HG03558 (cell line): ENCODE results near the gene LRRC28.
A peak's percentile ranks its signal among the peaks of the same experiment; 100 is the strongest.

Source experiments
- ATAC-seq: cut with Tn5 transposase; IDR thresholded peaks from one replicate; pipeline ENCODE4 v1.9.1; 2021; ENCODE audit warnings: moderate number of reproducible peaks; ENCODE audit not compliant: unreplicated experiment; ENCODE audit errors: extremely low read depth

Gene LRRC28

GRCh38 chr15:99335508-99335907 is 84.2 kb downstream of the LRRC28 start:
- ATAC-seq, result no peak

DNA sequence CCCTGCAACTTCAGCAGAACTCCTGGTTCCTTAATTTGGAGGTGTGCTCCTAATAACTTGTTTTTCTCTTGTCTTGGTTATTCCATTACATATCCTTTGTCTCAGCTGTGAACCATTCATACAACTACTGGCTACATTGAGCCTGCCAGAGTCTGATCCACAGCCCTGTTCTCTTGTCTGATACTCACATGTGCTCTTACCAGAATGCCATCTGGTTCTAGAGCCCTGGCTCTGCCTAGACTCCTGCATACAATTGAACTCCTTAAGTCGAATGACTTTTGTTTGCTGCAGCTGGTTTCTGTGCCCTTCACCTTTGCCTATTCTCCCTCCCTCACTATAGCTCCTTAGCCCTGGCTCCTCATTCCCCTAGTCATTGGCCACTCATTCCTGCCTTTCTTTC is 85.5 kb downstream of the LRRC28 start:
- no peak for ATAC-seq

DNA sequence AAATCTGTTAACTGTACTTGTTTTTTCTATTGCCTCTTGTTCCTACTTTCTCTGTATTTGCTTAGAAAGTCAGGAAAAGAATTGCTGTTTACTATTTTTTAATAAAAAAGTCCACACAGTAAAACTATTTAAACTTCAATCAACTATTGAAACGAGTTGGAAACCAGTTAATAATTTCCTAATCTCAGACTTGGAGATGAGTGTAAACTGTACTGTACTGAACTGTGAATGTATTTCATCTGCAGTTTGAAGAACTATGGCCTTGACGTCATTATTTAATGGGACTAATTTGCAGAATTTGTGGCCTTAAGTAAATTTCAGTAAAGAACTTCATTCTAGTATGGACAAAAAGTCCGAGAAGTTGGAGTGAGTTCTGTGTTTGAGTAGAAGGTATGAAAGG is 89.1 kb downstream of the LRRC28 start:
- no peak for ATAC-seq

- no peak for ATAC-seq
Observed at GRCh38 chr15:99341786-99342185, 90.5 kb downstream of the LRRC28 start.

GRCh38 chr15:99343208-99343607 is 91.9 kb downstream of the LRRC28 start:
- ATAC-seq, result no peak

GRCh38 chr15:99343881-99344551 is 92.7 kb downstream of the LRRC28 start:
- ATAC-seq, result no peak

- no peak for ATAC-seq
Observed at GRCh38 chr15:99344639-99345038, 93.4 kb downstream of the LRRC28 start.

- no peak for ATAC-seq
Observed at GRCh38 chr15:99345242-99345641, 94.0 kb downstream of the LRRC28 start.

- no peak for ATAC-seq
Observed at GRCh38 chr15:99345832-99346462, 94.7 kb downstream of the LRRC28 start.

- no peak for ATAC-seq
Observed at GRCh38 chr15:99347574-99347973, 96.3 kb downstream of the LRRC28 start.

- ATAC-seq, result no peak
Observed at GRCh38 chr15:99348412-99348811, 97.1 kb downstream of the LRRC28 start.

- no peak for ATAC-seq
Observed at GRCh38 chr15:99350408-99350807, 99.1 kb downstream of the LRRC28 start.

DNA sequence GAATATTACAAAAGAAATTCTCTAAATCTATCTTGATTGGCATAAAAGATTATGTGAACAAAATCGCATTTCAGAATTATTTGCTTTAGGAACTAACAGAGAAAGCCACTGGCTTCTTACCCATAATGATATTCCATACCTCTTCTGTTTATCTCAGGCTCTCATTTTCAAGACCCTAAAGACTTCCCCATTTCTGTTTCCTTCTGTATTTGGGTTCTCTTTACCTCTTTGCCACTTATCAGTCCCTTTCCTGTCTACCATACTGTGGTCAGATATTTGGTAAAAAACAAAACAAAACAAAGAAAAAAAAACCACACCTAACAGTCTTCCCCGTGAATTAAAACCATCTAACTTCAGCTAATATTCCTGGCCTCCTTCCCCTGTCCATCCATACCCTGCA is 108.5 kb downstream of the LRRC28 start:
- no peak for ATAC-seq

DNA sequence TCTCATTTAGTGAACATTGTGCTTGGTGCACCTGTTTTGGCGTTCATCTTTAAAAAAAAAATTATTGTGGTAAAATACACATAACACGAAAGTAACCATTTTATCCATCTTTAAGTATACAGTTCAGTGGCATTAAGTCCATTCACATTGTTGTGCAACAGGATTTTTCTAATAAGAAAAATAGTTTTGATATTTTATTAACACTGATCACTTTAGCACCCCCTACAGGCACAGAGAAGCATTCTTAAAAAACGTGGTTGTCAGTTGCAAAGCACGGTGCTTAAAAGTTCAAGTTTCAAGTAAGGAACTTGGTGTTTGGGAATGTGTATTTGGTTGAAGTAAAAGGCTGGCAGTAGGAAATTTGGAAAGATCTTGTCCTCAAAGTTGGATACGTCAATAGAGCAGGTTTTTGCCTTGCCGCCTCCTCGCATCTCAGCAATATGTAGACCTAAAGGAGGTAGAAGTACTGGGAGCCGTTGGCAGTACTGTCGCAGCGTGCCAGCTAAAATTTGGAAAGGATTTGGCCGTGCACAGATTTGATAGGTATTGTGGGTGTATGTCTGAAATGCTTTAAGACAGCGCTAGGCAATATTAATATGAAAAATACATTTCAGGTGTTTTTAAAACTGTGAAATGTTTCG is 110.4 kb downstream of the LRRC28 start:
- ATAC-seq, result no peak

GRCh38 chr15:99365242-99365641 is 114.0 kb downstream of the LRRC28 start:
- ATAC-seq, result peak; percentile 75

GRCh38 chr15:99366013-99366412 is 114.7 kb downstream of the LRRC28 start:
- no peak for ATAC-seq

GRCh38 chr15:99368743-99369142 is 117.5 kb downstream of the LRRC28 start:
- ATAC-seq, result no peak

- no peak for ATAC-seq
Observed at GRCh38 chr15:99369196-99369595, 117.9 kb downstream of the LRRC28 start.

GRCh38 chr15:99371180-99372103 is 120.2 kb downstream of the LRRC28 start:
- ATAC-seq, result peak; percentile 67

- no peak for ATAC-seq
Observed at GRCh38 chr15:99385005-99385669, 133.9 kb downstream of the LRRC28 start.
